Cortex of kidney (tissue), 1 donor: Measurements from ENCODE around the gene SUMO2.

ENCODE experiments used
- DNase-seq: peaks from one replicate; lab custom pipeline; 2025; lab: John Stamatoyannopoulos, UW

SUMO2 gene

GRCh38 chr17:75124041-75124818, 58.5 kb downstream of the SUMO2 start:
- DNase-seq, result no peak

- no peak for DNase-seq
These were observed 64.5 kb downstream of the SUMO2 start for GRCh38 chr17:75118307-75118706.

GRCh38 chr17:75116737-75117136, 66.0 kb downstream of the SUMO2 start:
- DNase-seq, result no peak
